Frontal cortex (tissue), 4 donors: ENCODE results near the gene PLEKHA7. TPM values are rescaled to one million over a fixed set of nuclear protein-coding genes. Genes with fewer than 3 reads are reported as not detected.

Experiments
- DNase-seq, 2 donors: peaks; one replicate each; pipeline ENCODE4 v3.0.0; 2012; ENCODE audit warnings: low spot score in 2 of 2
- FAIRE-seq: peaks from 2 replicates; lab custom pipeline; 2012; peaks lifted over from hg19 to GRCh38; lab: Jason Lieb, UNC
- total RNA-seq: library from RNA; depleted of rRNA; stranded (reverse); fragments of >200 nt; gene quantifications from one replicate; pipeline ENCODE4 v1.2.3, GENCODE V29; 2014
- donor health status: control.
- donor health status: control.
- donor health status: control.

Gene PLEKHA7
- total RNA-seq, 1 donor from 2014 or later: 6.9 TPM

DNA sequence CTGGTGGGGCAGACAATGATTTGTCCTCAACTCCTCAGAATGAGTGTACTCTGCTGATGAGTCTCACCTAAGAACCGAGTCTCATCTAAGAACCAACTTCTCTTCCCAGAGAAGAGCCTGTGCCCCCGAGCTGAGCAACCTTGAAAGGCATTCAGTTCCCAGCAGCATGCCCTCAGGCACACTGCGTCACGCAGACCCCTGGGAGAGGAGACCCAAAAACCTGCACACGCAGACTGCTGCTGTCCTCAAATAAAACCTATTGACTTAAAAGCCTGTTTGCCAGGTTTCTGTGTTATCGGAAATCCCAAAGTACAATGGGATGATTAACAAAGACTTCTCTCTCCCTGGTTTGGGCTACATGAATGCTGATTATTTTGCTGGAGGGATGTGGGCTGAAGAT lies 154.6 kb downstream of the PLEKHA7 start:
- no peak for FAIRE-seq
- DNase-seq: no peak

DNA sequence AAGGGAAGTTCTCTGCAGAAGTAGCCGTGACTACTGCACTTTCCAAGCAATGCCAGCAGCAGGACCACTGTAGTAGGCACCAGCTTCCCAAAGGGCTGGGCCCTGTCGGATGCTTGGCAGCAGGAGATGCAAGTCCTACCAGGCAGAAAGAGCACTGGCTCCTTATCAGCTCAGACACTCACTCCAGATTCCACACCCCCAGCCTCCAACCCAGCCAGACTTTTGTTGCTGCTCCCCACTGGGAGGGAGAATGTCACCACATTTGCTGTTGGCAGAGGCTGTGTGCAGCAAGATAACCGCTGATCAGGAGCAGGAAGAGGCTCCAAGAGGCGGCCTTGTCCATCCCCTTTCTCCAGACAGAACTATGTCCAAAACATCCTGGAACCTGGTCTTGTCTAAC lies 157.0 kb downstream of the PLEKHA7 start:
- FAIRE-seq (no peak), DNase-seq (no peak)

DNA sequence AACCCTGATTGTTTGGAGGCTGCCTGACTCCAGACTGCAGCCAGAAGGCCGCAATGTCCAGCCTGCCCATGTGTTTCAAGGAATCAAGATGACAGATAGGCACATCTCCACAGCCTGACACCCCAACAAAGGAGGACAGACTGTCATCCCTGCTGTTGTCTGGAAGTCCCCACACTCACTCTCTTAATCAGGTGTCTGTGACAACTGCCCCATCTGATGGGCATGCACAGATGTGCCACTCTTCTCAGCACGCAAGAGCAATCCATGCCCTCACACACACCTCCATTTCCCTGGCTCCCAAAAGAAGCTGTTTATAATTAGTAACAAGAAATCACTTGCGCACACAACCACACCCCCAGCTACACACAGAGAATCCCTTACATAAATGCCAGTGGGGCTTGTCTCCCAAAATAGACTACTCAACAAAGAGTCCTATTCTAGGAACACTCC lies 158.2 kb downstream of the PLEKHA7 start:
- FAIRE-seq (no peak), DNase-seq (no peak)

DNA sequence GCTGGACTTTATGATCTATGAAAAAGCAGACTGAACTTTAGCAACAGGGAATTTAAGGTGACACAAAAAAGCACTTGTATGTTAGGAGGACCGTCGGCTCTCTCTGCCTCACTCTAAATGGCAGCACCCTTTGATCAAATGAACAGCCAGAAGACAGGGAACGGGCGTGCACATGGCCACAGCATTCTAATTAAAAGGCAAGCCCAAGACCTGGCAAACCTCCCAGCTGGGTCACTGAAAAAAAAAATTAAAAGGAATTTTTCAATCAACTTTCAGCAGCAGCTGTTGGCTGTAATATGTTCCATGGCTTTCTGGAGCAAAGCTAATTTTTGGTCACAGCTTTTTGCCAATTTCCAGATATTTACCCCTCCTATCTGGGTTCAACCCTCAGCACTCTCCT lies 159.2 kb downstream of the PLEKHA7 start:
- FAIRE-seq (no peak), DNase-seq (no peak)

DNA sequence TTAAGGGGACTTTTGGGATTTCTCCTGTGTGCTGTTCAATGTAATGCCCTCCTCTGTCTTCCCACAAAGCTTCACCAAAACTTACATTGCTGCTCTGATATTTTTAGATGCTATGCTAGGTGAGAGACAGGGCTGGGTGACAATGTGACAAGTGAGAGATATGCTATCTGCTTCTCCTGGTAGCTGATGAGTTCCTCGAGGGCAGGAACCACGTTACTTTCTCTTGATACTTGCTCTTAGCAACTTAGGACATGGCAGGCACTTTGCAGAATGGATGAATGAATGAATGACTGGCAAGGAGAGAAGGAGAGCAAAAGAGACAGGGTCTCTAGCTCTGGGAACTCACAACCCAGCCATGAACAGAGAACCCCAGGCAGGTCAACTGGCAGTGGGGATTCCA lies 160.4 kb downstream of the PLEKHA7 start:
- no peak for FAIRE-seq

DNA sequence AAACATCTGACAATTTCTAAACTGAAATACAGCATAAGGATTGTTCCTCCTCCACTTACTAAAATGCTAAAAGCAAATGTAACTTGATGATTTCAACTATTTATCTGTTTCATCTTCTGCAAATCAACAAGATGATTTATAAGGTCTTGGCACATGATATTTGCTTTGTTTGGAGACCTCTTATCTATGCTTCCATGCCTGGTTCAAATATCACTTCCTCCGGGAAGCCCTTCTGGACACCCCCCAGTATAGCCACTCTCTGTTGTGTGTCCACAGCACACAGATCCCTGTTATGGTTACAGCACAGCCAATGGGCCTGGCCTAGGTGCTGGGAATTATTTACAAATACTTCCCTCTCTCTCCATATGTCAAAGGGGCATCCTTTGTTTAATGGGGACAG lies 160.9 kb downstream of the PLEKHA7 start:
- FAIRE-seq (no peak), DNase-seq (no peak)

More for the DNA sequence above, 160.4 kb downstream of the PLEKHA7 start:
- DNase-seq: no peak

DNA sequence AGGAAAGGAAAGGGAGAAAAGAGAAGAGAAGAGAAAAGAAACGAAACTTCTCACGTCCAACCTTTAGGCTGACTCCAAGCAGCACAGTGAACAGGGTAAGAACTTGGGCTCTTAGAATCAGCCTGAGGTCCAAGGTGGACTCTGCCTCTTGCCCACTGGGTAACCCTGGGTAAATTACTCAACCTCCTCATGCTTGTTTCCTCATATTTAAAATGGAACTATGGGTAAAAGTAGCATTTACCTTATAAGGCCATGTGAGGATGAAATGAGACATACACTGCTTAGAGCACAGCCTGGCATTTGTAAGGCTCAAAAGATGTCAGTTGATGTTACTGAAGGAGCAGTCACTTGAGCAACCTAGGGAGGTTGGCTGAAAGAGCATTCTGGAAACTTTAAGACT lies 167.9 kb downstream of the PLEKHA7 start:
- no peak for DNase-seq
- FAIRE-seq: no peak

DNA sequence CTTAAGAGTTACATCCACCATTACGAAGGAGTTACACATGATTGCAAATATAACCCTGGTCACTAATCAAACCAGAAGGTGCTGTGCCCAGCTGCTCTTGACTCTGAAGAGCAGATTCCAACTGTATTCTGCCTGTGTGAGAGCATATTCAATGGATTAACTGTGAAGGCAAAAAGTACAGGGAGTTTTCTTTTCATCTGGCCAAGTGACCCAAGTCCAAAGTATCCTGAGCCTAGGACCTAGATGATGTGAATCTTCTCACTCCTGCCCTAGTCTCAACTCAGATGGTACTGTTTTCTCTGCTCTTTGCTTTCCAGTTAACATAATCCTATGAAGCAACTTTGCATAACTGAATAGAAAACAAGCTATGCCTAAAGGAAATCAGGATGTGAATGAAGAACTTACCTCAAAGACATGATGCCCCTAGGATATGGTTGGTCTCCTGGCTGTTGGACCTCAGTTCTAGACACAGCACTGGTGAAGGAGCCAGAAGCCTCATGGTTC lies 169.9 kb downstream of the PLEKHA7 start:
- DNase-seq (no peak), FAIRE-seq (no peak)

DNA sequence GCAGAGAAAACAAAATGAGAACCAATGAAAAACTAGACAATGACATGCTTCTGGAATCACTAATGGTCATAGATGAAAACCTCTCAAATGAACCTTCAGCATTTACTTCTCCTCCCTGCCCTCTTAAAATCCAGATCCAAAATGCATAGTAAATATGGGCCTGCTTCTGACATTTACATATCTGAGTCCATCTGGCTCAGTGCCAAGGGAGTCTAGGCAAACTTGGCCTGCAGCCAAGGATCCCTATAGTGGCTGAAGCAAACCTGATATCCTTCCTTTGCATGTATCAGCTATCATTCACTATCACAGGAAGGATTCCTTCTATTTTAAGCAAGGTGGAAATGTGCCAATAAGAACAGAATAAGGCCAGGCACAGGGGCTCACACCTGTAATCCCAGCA lies 170.9 kb downstream of the PLEKHA7 start:
- DNase-seq: no peak
- no peak for FAIRE-seq

DNA sequence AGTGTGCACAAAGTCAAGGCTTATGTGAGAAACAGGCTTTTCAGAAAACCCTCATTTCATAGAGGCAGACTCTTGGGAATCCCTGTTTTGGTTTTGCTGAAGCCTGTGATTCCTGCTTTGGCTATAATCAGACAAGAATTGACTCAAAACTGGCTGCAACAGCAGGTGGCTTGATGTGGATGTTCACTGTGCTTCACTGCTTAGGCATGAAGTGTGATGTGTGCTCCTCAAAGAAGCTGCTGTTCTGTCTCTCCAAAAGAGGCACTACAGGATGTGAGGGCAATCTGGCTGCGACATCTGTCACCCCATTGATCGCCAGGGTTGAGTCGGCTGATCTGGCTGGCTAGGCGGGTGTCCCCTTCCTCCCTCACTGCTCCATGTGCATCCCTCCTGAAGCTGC lies 172.2 kb downstream of the PLEKHA7 start:
- DNase-seq (no peak), FAIRE-seq (no peak)

DNA sequence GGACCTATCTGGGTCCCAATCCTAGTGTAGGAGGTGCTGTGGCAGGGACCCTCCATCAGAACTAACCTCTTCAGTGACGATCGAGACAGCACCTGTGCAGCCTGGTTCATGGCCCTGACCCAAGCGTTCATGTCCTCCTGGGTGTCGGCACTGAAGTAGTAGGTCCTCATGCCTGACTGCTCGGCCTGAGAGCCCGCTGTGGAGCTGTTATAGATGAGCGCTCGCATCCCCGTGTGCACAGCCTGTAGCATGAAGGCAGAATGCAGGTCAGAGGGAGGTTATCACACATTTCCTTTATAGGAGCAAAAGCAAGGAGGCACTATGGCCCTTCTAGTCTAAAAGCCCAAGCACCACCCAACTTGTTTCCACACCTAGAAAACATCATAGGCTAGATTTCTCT lies 172.7 kb downstream of the PLEKHA7 start:
- DNase-seq (no peak), FAIRE-seq (no peak)

DNA sequence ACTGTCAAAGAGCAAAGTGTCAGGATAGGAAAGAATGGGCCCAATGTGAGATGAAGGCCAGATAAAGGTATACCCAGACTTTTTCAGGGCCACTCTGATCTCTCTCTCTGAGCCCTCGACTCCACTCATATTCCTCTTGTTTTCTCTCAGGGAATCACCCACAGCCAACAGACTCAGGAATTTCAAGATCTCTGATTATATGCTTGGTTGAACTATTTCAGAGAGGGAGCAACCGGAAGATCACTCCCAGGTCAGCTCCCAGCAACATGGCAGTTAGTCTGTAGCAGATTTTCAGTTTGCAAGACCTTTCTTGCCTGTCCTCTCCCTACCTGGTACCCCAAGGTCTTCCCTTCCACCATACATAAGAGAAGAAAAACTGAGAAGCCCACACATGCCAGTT lies 173.3 kb downstream of the PLEKHA7 start:
- DNase-seq (no peak), FAIRE-seq (no peak)

DNA sequence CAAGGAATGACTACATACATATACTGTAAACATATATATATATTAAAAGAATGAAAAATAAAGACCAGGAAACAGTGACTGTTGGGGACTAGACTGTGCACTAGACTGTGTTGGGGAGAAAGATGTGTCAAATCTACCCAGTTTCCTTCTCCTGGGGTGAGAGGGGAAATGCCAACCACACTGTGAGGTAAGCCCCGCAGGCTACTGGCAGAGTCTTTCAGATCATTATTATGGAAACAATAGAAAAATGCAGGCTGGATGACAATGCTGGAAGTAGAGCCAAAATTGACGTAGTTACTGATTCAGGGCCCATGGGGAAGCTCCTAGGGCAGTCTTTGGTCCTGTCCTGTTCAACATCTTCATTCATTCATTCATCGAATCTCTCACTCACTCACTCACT lies 174.4 kb downstream of the PLEKHA7 start:
- no peak for FAIRE-seq

DNA sequence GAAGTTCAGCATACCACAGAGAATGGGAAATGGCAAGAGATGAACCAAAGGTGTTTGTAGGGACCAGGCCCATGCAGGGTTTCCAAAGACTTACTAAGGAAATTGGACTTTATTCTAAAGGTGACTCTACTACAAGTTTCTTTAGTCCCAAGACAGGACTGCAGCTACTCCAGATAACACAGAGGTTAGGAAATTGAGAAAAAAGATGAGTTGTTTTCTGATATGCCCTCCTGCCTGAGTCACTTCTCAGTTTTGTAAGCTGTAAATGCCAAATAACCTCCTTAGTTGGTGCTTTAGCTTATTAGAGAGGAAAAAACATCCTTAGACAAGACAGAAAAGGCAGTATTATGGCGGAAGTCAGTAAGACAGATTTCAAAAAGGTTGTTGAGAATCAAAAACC lies 179.8 kb downstream of the PLEKHA7 start:
- FAIRE-seq: no peak
- no peak for DNase-seq

More for the DNA sequence above, 174.4 kb downstream of the PLEKHA7 start:
- DNase-seq: no peak

DNA sequence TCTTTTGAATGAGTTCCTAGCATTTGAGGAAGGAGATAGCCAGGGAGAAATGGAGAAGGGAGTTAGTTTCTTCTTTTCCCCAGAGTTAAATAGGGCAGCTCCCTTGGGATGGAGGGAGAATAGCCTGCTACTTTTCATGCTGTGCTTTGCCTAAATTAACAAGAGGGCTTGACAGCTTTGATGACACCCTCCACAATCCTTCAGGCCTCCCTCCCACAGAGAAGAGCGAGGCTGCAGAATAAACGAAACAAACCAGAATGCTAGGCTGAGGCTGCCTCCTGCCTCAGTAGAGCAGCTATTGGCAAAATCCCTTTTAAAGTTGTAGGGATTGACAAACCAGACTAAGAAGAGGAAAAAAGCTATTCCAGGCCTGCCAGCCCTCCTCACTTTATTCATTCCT lies 181.2 kb downstream of the PLEKHA7 start:
- FAIRE-seq (no peak), DNase-seq (no peak)

DNA sequence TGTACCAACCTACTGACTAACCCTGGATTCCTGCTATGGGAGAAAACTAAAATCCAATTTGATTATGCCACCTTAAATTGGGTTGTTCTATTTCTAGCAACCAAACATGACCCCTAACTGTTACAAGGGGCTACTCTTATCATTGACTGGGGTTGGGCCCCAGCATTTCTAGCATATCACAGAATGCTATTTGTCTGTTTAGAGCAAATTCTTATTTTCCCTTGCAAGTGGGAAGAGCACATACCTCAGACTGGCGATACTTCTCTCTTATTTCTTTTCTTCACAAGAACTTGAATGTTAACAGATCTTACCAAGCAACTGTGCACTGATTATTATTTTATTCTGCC lies 182.0 kb downstream of the PLEKHA7 start:
- DNase-seq (no peak), FAIRE-seq (no peak)

DNA sequence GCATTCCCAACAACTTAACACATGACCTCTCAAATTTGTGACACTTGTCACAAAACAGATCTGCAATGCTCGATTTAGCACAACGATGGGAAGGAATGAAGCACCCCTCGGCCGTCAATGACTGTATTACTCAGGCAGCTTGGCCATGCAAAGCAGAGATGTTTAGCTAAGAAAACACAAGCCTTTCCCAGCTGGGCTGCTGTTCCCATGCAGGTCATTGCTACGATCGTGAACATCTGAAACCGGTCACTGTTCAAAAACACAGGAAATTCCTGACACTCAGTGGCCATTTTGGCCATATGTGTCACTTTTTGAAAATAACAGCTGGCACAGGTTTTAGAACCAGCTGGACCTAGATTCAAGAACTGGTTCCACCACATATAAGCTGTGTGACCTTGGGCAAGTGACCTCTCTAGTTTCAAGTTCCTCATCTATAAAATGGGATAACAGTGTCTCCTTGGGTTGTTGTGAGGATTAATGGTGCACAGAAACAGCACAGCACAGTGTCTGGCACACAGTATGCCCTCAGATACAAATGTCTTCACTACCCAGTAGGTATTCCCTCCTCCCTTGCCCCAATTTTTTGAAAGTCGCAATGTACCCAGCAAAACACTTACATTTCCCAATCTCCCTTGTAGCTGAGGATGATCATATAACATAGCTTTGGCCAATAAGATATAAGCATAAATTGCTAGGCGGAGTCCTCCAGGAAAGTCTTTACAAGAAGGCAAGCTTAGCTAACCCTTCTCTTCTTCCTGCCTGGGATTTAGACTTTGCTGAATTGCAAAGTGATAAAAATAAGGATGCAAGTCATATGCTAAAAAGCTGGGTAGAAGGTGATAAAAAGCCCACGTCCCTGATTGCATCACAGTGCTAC lies 182.7 kb downstream of the PLEKHA7 start:
- no peak for FAIRE-seq
- no peak for DNase-seq

DNA sequence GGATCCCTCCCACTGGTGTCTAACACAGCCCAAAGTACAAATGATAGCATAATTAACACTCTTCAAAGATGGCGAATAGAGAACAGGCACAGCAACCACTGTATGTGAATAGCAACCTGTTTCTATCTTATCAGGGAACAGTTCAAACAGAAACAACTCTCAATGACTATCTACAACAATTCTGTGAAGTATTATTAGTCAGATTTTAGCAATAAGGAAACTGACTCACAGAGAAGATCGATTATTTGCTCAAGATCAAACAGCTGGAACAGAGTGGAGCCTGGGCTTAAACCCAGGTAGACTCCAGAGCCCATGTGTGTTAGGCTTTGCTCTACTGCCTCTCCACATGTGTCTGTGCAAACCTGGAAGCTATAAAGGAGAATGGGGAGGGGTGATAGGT lies 187.1 kb downstream of the PLEKHA7 start:
- FAIRE-seq: no peak

DNA sequence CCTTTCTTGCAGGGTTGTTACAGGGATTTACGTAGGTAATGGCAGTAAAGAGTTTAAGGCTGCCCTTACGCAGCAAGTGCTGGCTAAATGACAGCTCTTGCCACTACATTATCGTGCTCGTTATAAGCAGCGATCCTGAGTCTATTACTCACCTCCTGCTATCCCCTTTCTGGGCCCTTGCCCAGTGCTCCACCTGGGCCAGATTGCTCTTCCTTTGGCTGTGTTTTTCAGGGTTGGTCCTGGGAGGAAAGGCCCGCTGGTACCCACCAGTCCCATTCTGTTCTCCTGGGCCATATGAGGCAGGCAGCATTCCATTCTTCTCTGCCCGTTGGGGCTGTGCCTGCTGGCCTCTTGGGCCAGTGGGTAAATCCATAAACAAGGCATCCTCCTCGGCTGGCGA lies 188.2 kb downstream of the PLEKHA7 start:
- no peak for FAIRE-seq
- no peak for DNase-seq

More for the DNA sequence above, 187.1 kb downstream of the PLEKHA7 start:
- DNase-seq: no peak

DNA sequence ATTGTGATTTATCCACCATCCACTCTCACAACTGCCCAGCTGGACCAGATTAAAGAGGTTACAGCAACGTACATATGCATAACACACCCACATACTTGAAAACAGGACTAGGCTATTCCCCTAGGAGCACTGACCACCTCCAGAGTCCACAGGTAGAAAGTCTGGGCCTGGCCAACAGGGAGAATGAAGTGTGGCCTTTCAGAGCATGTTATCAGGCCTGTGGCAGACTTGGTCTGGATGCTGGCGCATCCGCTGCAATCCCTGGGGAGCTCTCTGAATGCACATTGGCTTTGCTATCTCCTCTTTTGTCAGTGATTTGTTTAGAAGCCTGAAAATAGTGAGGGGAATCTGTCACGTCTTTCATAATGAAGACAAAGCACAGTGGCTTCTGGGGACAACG lies 189.1 kb downstream of the PLEKHA7 start:
- DNase-seq (no peak), FAIRE-seq (no peak)

DNA sequence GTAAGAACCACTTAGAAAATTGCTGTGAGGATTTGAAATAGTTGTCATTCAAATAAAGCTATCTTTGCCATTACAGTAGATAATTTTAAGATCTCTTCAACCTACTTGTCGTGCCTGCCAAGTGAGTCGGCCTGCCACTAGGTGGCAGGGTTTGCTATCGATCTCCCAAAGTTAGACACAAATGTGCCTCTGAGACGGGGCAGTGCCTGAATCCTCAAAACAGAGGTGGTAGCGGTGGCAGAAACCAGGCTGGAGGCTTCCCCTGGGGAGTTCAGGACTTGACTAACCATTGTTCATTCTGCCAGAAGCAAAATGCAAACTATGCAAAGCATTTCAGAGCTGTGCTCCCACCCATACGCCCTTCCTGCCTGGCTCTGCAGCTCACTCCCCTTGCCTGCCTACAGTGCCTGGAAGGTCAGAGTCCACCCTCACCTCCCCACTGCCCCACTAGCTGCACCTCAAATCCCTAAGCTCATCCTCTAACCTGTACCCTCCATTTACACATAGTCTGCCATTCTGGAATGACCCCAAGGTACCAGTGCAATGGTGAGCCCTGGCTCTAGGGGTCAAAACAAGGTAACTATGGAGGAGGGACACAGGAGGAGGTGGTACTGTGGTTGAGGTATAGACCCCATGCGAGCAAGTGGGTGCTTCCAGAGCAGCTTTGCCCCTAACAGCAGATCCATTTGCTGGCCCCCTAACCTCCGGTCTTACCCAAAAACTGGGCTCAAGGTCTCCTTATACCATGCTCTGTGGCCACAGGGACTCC lies 193.7 kb downstream of the PLEKHA7 start:
- FAIRE-seq: no peak
- peak; percentile 51 to 75 for DNase-seq
